ENCODE results near the gene APBA2. TPM values are rescaled to one million over a fixed set of nuclear protein-coding genes. Genes with fewer than 3 reads are reported as not detected.
A peak's percentile ranks its signal among the peaks of the same experiment; 100 is the strongest.

The APBA2 gene
- total RNA-seq, 1 donor from 2014 or later = 41.0 TPM

DNA sequence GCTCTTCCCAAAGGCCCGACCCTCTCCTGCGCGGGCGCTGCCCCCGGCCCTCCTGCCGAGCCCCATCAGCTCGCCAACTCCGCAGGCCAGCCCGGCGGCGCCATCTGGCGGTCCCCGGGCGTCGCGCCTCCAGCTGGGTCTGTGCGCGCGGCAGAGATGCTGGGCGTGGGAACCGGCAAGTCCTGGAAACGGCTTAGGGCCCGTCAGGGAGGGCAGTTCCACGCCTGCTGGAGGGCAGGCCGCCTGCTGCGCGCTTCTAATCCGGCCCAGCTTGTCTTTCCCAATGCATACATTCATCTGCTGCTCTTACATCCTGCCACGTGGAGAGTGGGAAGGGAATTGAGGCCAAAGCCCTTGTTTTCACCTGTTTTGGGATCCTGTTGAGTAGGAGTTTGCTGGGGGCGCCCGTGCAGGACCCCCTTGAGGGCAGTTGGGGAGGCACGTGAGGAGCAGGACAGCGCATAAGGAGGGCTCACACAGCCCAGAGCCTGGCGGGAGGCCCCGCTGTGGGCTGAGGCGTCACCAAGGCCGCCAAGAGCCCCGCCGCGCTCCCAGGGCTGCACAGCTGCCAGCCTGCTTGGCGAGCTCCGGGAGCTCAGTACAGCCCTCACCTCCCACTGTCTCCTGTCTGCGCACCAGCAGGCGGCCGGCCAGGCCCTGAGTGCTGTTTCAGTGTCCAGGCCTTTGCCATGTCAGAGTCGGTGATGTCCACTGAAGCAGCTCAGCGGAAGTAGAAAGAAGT lies 218.2 kb downstream of the APBA2 start:
- H3K4me3 Mint-ChIP-seq (ENCODE audit: low read depth) = no peak overlapping the region
- peak; percentile 85 for DNase-seq (ENCODE audit: low spot score, unreplicated experiment)
- no peaks in the 10 kb centered on the region for H3K4me1 Mint-ChIP-seq (ENCODE audit: low read depth)
- no peaks in the 10 kb centered on the region for H3K27me3 Mint-ChIP-seq
- H3K27ac Mint-ChIP-seq = peak overlapping the region; percentile 37
- TF ChIP-seq, protein P1, sequence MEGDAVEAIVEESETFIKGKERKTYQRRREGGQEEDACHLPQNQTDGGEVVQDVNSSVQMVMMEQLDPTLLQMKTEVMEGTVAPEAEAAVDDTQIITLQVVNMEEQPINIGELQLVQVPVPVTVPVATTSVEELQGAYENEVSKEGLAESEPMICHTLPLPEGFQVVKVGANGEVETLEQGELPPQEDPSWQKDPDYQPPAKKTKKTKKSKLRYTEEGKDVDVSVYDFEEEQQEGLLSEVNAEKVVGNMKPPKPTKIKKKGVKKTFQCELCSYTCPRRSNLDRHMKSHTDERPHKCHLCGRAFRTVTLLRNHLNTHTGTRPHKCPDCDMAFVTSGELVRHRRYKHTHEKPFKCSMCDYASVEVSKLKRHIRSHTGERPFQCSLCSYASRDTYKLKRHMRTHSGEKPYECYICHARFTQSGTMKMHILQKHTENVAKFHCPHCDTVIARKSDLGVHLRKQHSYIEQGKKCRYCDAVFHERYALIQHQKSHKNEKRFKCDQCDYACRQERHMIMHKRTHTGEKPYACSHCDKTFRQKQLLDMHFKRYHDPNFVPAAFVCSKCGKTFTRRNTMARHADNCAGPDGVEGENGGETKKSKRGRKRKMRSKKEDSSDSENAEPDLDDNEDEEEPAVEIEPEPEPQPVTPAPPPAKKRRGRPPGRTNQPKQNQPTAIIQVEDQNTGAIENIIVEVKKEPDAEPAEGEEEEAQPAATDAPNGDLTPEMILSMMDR (IDR thresholded peaks at IDR 0.05; ENCODE audit: unreplicated experiment) = peak; percentile 96
- peaks cover 8% of the 10 kb centered on the region for H3K36me3 Mint-ChIP-seq (ENCODE audit: insufficient read depth)
- H3K9me3 Mint-ChIP-seq (ENCODE audit: low read depth) = no peaks in the 10 kb centered on the region

DNA sequence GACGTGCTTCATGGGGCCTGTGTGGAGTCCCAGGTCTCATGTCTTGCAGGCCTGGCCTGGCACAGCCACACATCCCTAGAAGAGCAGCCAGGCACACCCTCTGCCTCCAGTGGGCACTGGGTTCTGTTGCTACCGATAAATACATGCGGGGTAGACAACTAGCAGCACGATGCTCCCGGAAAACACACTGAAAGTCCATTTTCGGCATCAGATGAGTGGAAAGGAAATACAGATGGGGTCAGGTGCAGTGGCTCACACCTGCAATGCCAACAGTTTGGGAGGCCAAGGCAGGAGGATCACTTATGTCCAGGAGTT lies 218.7 kb downstream of the APBA2 start:
- no peak for DNase-seq (ENCODE audit: low spot score, unreplicated experiment)
- Mint-ChIP-seq H3K27ac (peak overlapping the region; percentile 37), H3K27me3 (no peaks in the 10 kb centered on the region)

DNA sequence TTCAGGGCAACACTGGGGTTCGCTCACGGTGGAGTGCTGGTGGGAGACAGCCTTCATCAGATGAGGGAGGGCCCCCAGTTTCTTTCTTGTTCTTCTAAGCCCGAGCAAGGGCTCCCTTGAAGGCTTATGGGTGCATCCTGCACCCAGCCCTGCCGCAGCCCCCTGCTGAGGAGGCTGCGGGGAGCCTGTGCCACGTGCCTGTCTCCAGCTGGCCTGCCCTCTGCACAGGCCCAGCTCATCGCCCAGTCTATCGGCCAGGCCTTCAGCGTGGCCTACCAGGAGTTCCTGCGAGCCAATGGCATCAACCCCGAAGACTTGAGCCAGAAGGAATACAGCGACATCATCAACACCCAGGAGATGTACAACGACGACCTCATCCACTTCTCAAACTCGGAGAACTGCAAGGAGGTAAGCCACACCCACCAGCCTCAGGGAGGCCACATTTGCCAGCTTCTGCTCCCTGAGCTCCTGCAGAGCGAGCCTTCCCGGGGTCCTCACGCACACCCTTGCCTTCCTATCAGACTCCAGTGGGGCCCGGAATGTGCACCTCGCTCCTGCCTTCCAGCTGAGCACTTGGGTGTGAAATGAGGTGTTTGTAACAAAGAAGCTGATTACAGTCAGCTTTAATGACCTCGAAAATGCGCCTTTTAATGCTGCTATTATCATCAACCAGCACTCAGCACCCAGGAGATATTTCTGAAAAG lies 219.5 kb downstream of the APBA2 start:
- DNase-seq (ENCODE audit: low spot score, unreplicated experiment) = no peak
- Mint-ChIP-seq H3K36me3 (ENCODE audit: insufficient read depth) (peaks cover 5% of the 10 kb centered on the region), H3K27ac (no peak overlapping the region), H3K4me3 (ENCODE audit: low read depth) (no peak overlapping the region), H3K9me3 (ENCODE audit: low read depth) (no peaks in the 10 kb centered on the region), H3K4me1 (ENCODE audit: low read depth) (no peaks in the 10 kb centered on the region), H3K27me3 (no peaks in the 10 kb centered on the region)
- TF ChIP-seq, protein P1 (IDR thresholded peaks at IDR 0.05; ENCODE audit: unreplicated experiment) = no peak

More for the DNA sequence above, 218.7 kb downstream of the APBA2 start:
- TF ChIP-seq, protein P1 (IDR thresholded peaks at IDR 0.05; ENCODE audit: unreplicated experiment) = no peak
- Mint-ChIP-seq H3K4me1 (ENCODE audit: low read depth) (no peaks in the 10 kb centered on the region), H3K36me3 (ENCODE audit: insufficient read depth) (peaks cover 7% of the 10 kb centered on the region), H3K9me3 (ENCODE audit: low read depth) (no peaks in the 10 kb centered on the region), H3K4me3 (ENCODE audit: low read depth) (no peak overlapping the region)

DNA sequence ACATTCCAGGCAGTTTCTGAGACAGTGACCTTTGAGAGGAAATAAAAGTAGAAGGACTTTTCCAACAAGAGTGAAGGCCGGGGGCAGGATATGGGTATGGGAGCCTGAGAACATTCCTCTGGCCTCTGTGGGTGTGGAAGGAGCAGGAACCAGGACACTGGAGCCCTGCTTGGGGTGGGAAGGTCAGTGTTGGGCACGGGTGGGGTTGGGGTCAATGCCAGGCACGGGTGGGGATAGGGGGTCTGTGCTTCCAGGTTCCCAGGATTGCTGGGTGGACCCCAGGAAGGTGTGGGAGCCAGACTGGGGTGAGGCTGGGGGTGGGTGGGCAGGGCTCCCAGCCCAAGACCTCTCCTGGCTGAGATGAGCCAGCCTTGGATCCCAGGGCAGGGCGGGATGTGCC lies 220.3 kb downstream of the APBA2 start:
- Mint-ChIP-seq H3K27me3 (no peaks in the 10 kb centered on the region), H3K4me3 (ENCODE audit: low read depth) (no peak overlapping the region), H3K9me3 (ENCODE audit: low read depth) (no peaks in the 10 kb centered on the region), H3K4me1 (ENCODE audit: low read depth) (no peaks in the 10 kb centered on the region), H3K36me3 (ENCODE audit: insufficient read depth) (peaks cover 5% of the 10 kb centered on the region), H3K27ac (no peak overlapping the region)
- TF ChIP-seq, protein P1 (IDR thresholded peaks at IDR 0.05; ENCODE audit: unreplicated experiment) = no peak
- no peak for DNase-seq (ENCODE audit: low spot score, unreplicated experiment)

DNA sequence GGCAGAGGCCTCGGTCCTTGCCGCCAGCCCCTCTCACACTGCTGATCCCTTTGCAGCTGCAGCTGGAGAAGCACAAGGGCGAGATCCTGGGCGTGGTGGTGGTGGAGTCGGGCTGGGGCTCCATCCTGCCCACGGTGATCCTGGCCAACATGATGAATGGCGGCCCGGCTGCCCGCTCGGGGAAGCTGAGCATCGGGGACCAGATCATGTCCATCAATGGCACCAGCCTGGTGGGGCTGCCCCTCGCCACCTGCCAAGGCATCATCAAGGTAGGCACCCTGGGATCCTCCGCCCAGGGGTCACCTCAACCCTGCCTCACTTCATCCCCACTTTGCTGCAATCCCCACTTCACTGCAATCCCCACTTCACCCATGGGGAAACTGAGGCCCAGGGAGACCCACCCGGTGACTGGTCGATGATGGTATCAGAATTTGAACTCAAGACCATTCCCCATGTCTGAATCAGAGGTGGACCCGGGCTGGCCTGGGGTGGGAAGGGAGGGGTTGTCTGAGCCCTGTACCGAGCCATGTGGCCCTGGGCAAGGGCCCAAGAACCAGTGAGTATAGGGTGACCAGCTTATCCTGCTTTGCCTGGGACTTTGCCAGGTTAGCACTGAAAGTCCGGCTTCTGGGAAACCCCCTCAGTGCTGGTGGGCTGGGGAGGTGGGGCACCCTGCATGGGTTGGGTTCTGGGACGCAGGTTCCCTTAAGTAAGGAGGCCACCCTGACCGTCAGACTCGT lies 220.9 kb downstream of the APBA2 start:
- no peaks in the 10 kb centered on the region for H3K9me3 Mint-ChIP-seq (ENCODE audit: low read depth)
- H3K27ac Mint-ChIP-seq = no peak overlapping the region
- TF ChIP-seq, protein P1 (IDR thresholded peaks at IDR 0.05; ENCODE audit: unreplicated experiment) = no peak
- peaks cover 5% of the 10 kb centered on the region for H3K36me3 Mint-ChIP-seq (ENCODE audit: insufficient read depth)
- H3K4me1 Mint-ChIP-seq (ENCODE audit: low read depth) = no peaks in the 10 kb centered on the region
- no peaks in the 10 kb centered on the region for H3K27me3 Mint-ChIP-seq
- DNase-seq (ENCODE audit: low spot score, unreplicated experiment) = no peak
- no peak overlapping the region for H3K4me3 Mint-ChIP-seq (ENCODE audit: low read depth)

Data from progenitor cell of endocrine pancreas (in vitro differentiated cells).